ENCODE results near the gene DDX28.

DDX28 gene

GRCh38 chr16:68022728-68023537 lies at the start of gene DDX28, which contains the start of gene DUS2:
TSS of gene DDX28 (minus strand) at chr16:68023232. CDS start at chr16:68023202, 30 bp downstream.
TSS of gene DUS2 (plus strand) at chr16:68023284. CDS start at chr16:68038024, 14,740 bp downstream.
- Histone ChIP-seq H3K4me3 (peak within 1 kb of the TSS; percentile 87), H3K27ac (peak within 1 kb of the TSS; percentile 60; the same call in 1 of the 2 replicates), H3K9me3 (ENCODE audit: low read depth, low read length) (no peaks in the 10 kb centered on the region), H3K36me3 (ENCODE audit: insufficient read depth, low read length) (no peaks in the 10 kb centered on the region; the same call in 1 of the 2 replicates), H3K9ac (ENCODE audit: insufficient read length) (peak within 1 kb of the TSS; percentile 95)
- peak; percentile 85 for TF ChIP-seq POLR2AphosphoS5 (IDR thresholded peaks at IDR 0.05; ENCODE audit: borderline replicate concordance, low read depth, low read length)
- no peak for TF ChIP-seq FOXP2 (optimal IDR thresholded peaks at IDR 0.05; ENCODE audit: control extremely low read depth, extremely low read length, insufficient read depth)
- no peak for TF ChIP-seq EZH2 (IDR thresholded peaks at IDR 0.05)
- peak; percentile 59 for DNase-seq (ENCODE audit: low read depth, low spot score)

- no peaks in the 10 kb centered on the region; the same call in 1 of the 2 replicates for H3K36me3 ChIP-seq (ENCODE audit: insufficient read depth, low read length)
- no peak overlapping the region for H3K27ac ChIP-seq
- H3K4me3 ChIP-seq: no peak overlapping the region
- TF ChIP-seq FOXP2 (optimal IDR thresholded peaks at IDR 0.05; ENCODE audit: control extremely low read depth, extremely low read length, insufficient read depth): no peak
- no peak for TF ChIP-seq POLR2AphosphoS5 (IDR thresholded peaks at IDR 0.05; ENCODE audit: borderline replicate concordance, low read depth, low read length)
- no peak for TF ChIP-seq EZH2 (IDR thresholded peaks at IDR 0.05)
- H3K9me3 ChIP-seq (ENCODE audit: low read depth, low read length): no peaks in the 10 kb centered on the region
- no peak for DNase-seq (ENCODE audit: low read depth, low spot score)
- H3K9ac ChIP-seq (ENCODE audit: insufficient read length): no peak overlapping the region
These were observed 49.1 kb upstream of the DDX28 start for GRCh38 chr16:68072038-68072695.

GRCh38 chr16:68071518-68071901 lies 48.5 kb upstream of the DDX28 start:
- Histone ChIP-seq H3K27ac (no peak overlapping the region), H3K4me3 (no peak overlapping the region), H3K9ac (ENCODE audit: insufficient read length) (no peak overlapping the region), H3K36me3 (ENCODE audit: insufficient read depth, low read length) (no peaks in the 10 kb centered on the region; the same call in 1 of the 2 replicates), H3K9me3 (ENCODE audit: low read depth, low read length) (no peaks in the 10 kb centered on the region)
- TF ChIP-seq POLR2AphosphoS5 (IDR thresholded peaks at IDR 0.05; ENCODE audit: borderline replicate concordance, low read depth, low read length) (no peak), EZH2 (IDR thresholded peaks at IDR 0.05) (no peak), FOXP2 (optimal IDR thresholded peaks at IDR 0.05; ENCODE audit: control extremely low read depth, extremely low read length, insufficient read depth) (no peak)
- DNase-seq (ENCODE audit: low read depth, low spot score): no peak

- no peaks in the 10 kb centered on the region; the same call in 1 of the 2 replicates for H3K36me3 ChIP-seq (ENCODE audit: insufficient read depth, low read length)
- no peak for DNase-seq (ENCODE audit: low read depth, low spot score)
These were observed 47.9 kb upstream of the DDX28 start for GRCh38 chr16:68070806-68071517.

GRCh38 chr16:68070249-68070730 lies 47.3 kb upstream of the DDX28 start:
- no peak overlapping the region for H3K4me3 ChIP-seq
- no peak overlapping the region for H3K9ac ChIP-seq (ENCODE audit: insufficient read length)
- no peaks in the 10 kb centered on the region for H3K9me3 ChIP-seq (ENCODE audit: low read depth, low read length)
- no peak for DNase-seq (ENCODE audit: low read depth, low spot score)
- no peak overlapping the region for H3K27ac ChIP-seq
- H3K36me3 ChIP-seq (ENCODE audit: insufficient read depth, low read length): no peaks in the 10 kb centered on the region; the same call in 1 of the 2 replicates
- TF ChIP-seq EZH2 (IDR thresholded peaks at IDR 0.05) (no peak), FOXP2 (optimal IDR thresholded peaks at IDR 0.05; ENCODE audit: control extremely low read depth, extremely low read length, insufficient read depth) (no peak), POLR2AphosphoS5 (IDR thresholded peaks at IDR 0.05; ENCODE audit: borderline replicate concordance, low read depth, low read length) (no peak)

More at GRCh38 chr16:68070806-68071517, 47.9 kb upstream of the DDX28 start:
- no peak overlapping the region for H3K4me3 ChIP-seq
- H3K27ac ChIP-seq: no peak overlapping the region
- H3K9ac ChIP-seq (ENCODE audit: insufficient read length): no peak overlapping the region
- TF ChIP-seq FOXP2 (optimal IDR thresholded peaks at IDR 0.05; ENCODE audit: control extremely low read depth, extremely low read length, insufficient read depth) (no peak), POLR2AphosphoS5 (IDR thresholded peaks at IDR 0.05; ENCODE audit: borderline replicate concordance, low read depth, low read length) (no peak), EZH2 (IDR thresholded peaks at IDR 0.05) (no peak)
- no peaks in the 10 kb centered on the region for H3K9me3 ChIP-seq (ENCODE audit: low read depth, low read length)

- TF ChIP-seq FOXP2 (optimal IDR thresholded peaks at IDR 0.05; ENCODE audit: control extremely low read depth, extremely low read length, insufficient read depth): no peak
- no peak for TF ChIP-seq POLR2AphosphoS5 (IDR thresholded peaks at IDR 0.05; ENCODE audit: borderline replicate concordance, low read depth, low read length)
- TF ChIP-seq EZH2 (IDR thresholded peaks at IDR 0.05): no peak
- H3K9me3 ChIP-seq (ENCODE audit: low read depth, low read length): no peaks in the 10 kb centered on the region
- H3K27ac ChIP-seq: no peak overlapping the region
- no peak for DNase-seq (ENCODE audit: low read depth, low spot score)
- H3K4me3 ChIP-seq: no peak overlapping the region
- H3K9ac ChIP-seq (ENCODE audit: insufficient read length): no peak overlapping the region
- no peaks in the 10 kb centered on the region; the same call in 1 of the 2 replicates for H3K36me3 ChIP-seq (ENCODE audit: insufficient read depth, low read length)
These were observed 46.6 kb upstream of the DDX28 start for GRCh38 chr16:68069511-68070248.

GRCh38 chr16:68068926-68069325 lies 45.9 kb upstream of the DDX28 start:
- Histone ChIP-seq H3K27ac (no peak overlapping the region), H3K4me3 (no peak overlapping the region), H3K9me3 (ENCODE audit: low read depth, low read length) (no peaks in the 10 kb centered on the region), H3K36me3 (ENCODE audit: insufficient read depth, low read length) (no peaks in the 10 kb centered on the region; the same call in 1 of the 2 replicates), H3K9ac (ENCODE audit: insufficient read length) (no peak overlapping the region)
- DNase-seq (ENCODE audit: low read depth, low spot score): no peak
- TF ChIP-seq FOXP2 (optimal IDR thresholded peaks at IDR 0.05; ENCODE audit: control extremely low read depth, extremely low read length, insufficient read depth) (no peak), POLR2AphosphoS5 (IDR thresholded peaks at IDR 0.05; ENCODE audit: borderline replicate concordance, low read depth, low read length) (no peak), EZH2 (IDR thresholded peaks at IDR 0.05) (no peak)
